OCI-LY7 (cell line): ENCODE data around the gene TBC1D5. TPM values are rescaled to one million over a fixed set of nuclear protein-coding genes. Genes with fewer than 3 reads are reported as not detected.

ENCODE experiments used
- BruUV-seq: library from RNA; stranded (reverse); fragments of 400-500 nt; replicated peaks from 2 replicates; lab custom pipeline; 2021; lab: Mats Ljungman, UMichigan
- CTCF ChIA-PET: fragments of 300-600 bp; sonication (Branson Sonifier 250); formaldehyde crosslinking; loops from one replicate; lab custom pipeline; 2022; ENCODE audit warnings: antibody characterized with exemption; ENCODE audit not compliant: unreplicated experiment; lab: Charles Lee
- POLR2A ChIA-PET: fragments of 300-600 bp; sonication (Branson Sonifier 250); formaldehyde crosslinking; loops from one replicate; lab custom pipeline; 2022; ENCODE audit warnings: antibody characterized with exemption; lab: Charles Lee
- DNase-seq: peaks from one replicate; pipeline ENCODE4 v3.0.0-alpha.2; 2015; ENCODE audit warnings: low spot score
- H2AFZ ChIP-seq: fragments of 200-600 bp; sonication (generic), shearing (Covaris generic); 2 replicates; pipeline ENCODE4 v1.6.1; 2014; ENCODE audit warnings: mild to moderate bottlenecking, antibody characterized with exemption, low read length, moderate library complexity
- H3K27ac ChIP-seq: fragments of 200-600 bp; sonication (generic); 2 replicates; pipeline ENCODE4 v1.5.1; 2014; ENCODE audit warnings: mixed run types, low read depth, mild to moderate bottlenecking, moderate library complexity, low read length, inconsistent platforms; ENCODE audit not compliant: poor library complexity, severe bottlenecking
- H3K36me3 ChIP-seq: fragments of 200-600 bp; sonication (generic); 2 replicates; pipeline ENCODE4 v1.6.1; 2014; ENCODE audit warnings: mild to moderate bottlenecking, antibody characterized with exemption, low read length, moderate library complexity, mixed read lengths; ENCODE audit not compliant: insufficient read depth
- H3K4me1 ChIP-seq: fragments of 200-600 bp; sonication (generic); 2 replicates; pipeline ENCODE4 v1.5.1; 2014; ENCODE audit warnings: mild to moderate bottlenecking, low read length; ENCODE audit not compliant: insufficient read depth, poor library complexity, severe bottlenecking
- H3K4me2 ChIP-seq: fragments of 200-600 bp; sonication (generic); 2 replicates; pipeline ENCODE4 v1.6.1; 2014; ENCODE audit warnings: mild to moderate bottlenecking, low read length
- H3K4me3 ChIP-seq: fragments of 200-600 bp; sonication (generic); 2 replicates; pipeline ENCODE4 v1.5.1; 2014; ENCODE audit warnings: mild to moderate bottlenecking, low read depth, low read length; ENCODE audit not compliant: poor library complexity, severe bottlenecking
- H3K79me2 ChIP-seq: fragments of 200-600 bp; sonication (generic); 2 replicates; pipeline ENCODE4 v1.6.1; 2016; ENCODE audit warnings: low read depth, mild to moderate bottlenecking, low read length, moderate library complexity, mixed read lengths; ENCODE audit not compliant: insufficient read depth
- H3K9me2 ChIP-seq: fragments of 200-600 bp; sonication (generic); 2 replicates; pipeline ENCODE4 v1.6.1; 2016; ENCODE audit warnings: mild to moderate bottlenecking, low read length, mixed read lengths; ENCODE audit not compliant: insufficient read depth
- H3K9me3 ChIP-seq: fragments of 200-600 bp; sonication (generic); 2 replicates; pipeline ENCODE4 v1.6.1; 2014; ENCODE audit warnings: mild to moderate bottlenecking, mixed run types, low read length, mixed read lengths
- H4K20me1 ChIP-seq: fragments of 200-600 bp; sonication (generic); 2 replicates; pipeline ENCODE4 v1.6.1; 2014; ENCODE audit warnings: mild to moderate bottlenecking, antibody characterized with exemption, low read length, moderate library complexity, mixed read lengths; ENCODE audit not compliant: insufficient read depth
- CTCF ChIP-seq: fragments of 200-600 bp; sonication (generic); conservative IDR thresholded peaks from 2 replicates; pipeline ENCODE4 v1.5.1; 2014; ENCODE audit warnings: mild to moderate bottlenecking, antibody characterized with exemption, low read length, moderate library complexity, mixed read lengths
- EZH2phosphoT487 ChIP-seq: fragments of 200-600 bp; sonication (generic); IDR thresholded peaks from 2 replicates; pipeline ENCODE4 v1.6.1; 2018; ENCODE audit warnings: low read depth, borderline replicate concordance, mild to moderate bottlenecking, mixed run types, antibody characterized with exemption, low read length, moderate library complexity, mixed read lengths
- intact Hi-C: fragments of 100-400 bp; cut with micrococcal nuclease; formaldehyde crosslinking; loops from one replicate; pipeline ENCODE4 v1.10.0; 2022; ENCODE audit not compliant: unreplicated experiment
- total RNA-seq, 2 experiments: library from RNA; depleted of rRNA in 1 of 2; stranded (reverse); fragments of >200 nt in 1 of 2; shearing (Covaris generic) in 1 of 2; gene quantifications; 2 replicates each; pipeline ENCODE4 v1.2.3, GENCODE V29; 2014 to 2022

TBC1D5 gene
- total RNA-seq, 2 experiments from 2014 or later, result 78.5 to 82.4 TPM

GRCh38 chr3:17179381-17180205 lies 562.8 kb downstream of the TBC1D5 start:
- Histone ChIP-seq H3K4me2 (peak overlapping the region; percentile 12; the same call in 1 of the 2 replicates), H3K27ac (no peak overlapping the region), H3K36me3 (peaks cover 13% of the 10 kb centered on the region), H2AFZ (no peak overlapping the region), H3K9me3 (no peaks in the 10 kb centered on the region), H3K4me1 (peaks cover 27% of the 10 kb centered on the region), H3K79me2 (no peaks in the 10 kb centered on the region), H3K9me2 (no peaks in the 10 kb centered on the region), H4K20me1 (no peaks in the 10 kb centered on the region), H3K4me3 (no peak overlapping the region)
- CTCF ChIA-PET, result interaction anchor here (0.9 to 1.2 kb wide), 2 partner anchors 14 to 16 kb away, joined by 3 to 5 read pairs; no protein-coding TSS in a partner anchor
- intact Hi-C loops, result loop anchor here (10.0 kb wide), 1 partner anchor 235 kb away; no protein-coding TSS in a partner anchor
- DNase-seq, result peak; percentile 62
- POLR2A ChIA-PET, result interaction anchor here (0.6 to 3.3 kb wide), 5 partner anchors 8 to 339 kb away, joined by 3 to 23 read pairs (median 8); no protein-coding TSS in a partner anchor
- no TSS peak for BruUV-seq
- TF ChIP-seq EZH2phosphoT487, result no peak
- no peak for TF ChIP-seq CTCF

GRCh38 chr3:17176757-17177156 lies 565.7 kb downstream of the TBC1D5 start:
- Histone ChIP-seq H3K36me3 (0 out of 2 replicates have a peak, but pooled peaks cover 3% of the 10 kb centered on the region), H3K4me1 (peaks cover 20% of the 10 kb centered on the region), H2AFZ (no peak overlapping the region), H3K9me3 (no peaks in the 10 kb centered on the region), H3K4me3 (no peak overlapping the region), H3K79me2 (no peaks in the 10 kb centered on the region), H3K27ac (no peak overlapping the region), H4K20me1 (no peaks in the 10 kb centered on the region), H3K4me2 (no peak overlapping the region), H3K9me2 (no peaks in the 10 kb centered on the region)
- intact Hi-C loops, result loop anchor here (10.0 kb wide), 1 partner anchor 238 kb away; no protein-coding TSS in a partner anchor
- BruUV-seq, result no TSS peak
- CTCF ChIA-PET, result interaction anchor here (1.1 kb wide), 1 partner anchor 140 kb away, joined by 3 read pairs; no protein-coding TSS in a partner anchor
- no peak for TF ChIP-seq EZH2phosphoT487
- peak; percentile 66 for TF ChIP-seq CTCF
- no peak for DNase-seq
- POLR2A ChIA-PET, result interaction anchor here (0.6 to 1.3 kb wide), 4 partner anchors 8 to 22 kb away, joined by 3 to 4 read pairs (median 3); no protein-coding TSS in a partner anchor
